Activated CD8-positive, alpha-beta memory T cell treated with anti-CD3 and anti-CD28 coated beads, Interleukin-2, amount 50 U/mL, for 24 hours (primary cell): Measurements from ENCODE around the gene CNFN.
"Not testable (repeated sequence)": the region's sequence is repeated elsewhere in the genome, so short reads cannot be mapped to it uniquely, and the experiment has no call there.

Experiments used
- DNase-seq: peaks from one replicate; pipeline ENCODE4 v3.0.0-alpha.2; 2020; ENCODE audit errors: extremely low read depth

The CNFN gene

GRCh38 chr19:42351079-42351735 lies 38.9 kb downstream of the CNFN start:
- no peak for DNase-seq

GRCh38 chr19:42350417-42350816 lies 39.7 kb downstream of the CNFN start:
- no peak for DNase-seq

GRCh38 chr19:42349378-42350107 lies 40.6 kb downstream of the CNFN start:
- no peak for DNase-seq

- DNase-seq, result no peak
These were observed 41.9 kb downstream of the CNFN start for GRCh38 chr19:42348211-42348610.

- DNase-seq, result no peak
These were observed 44.8 kb downstream of the CNFN start for GRCh38 chr19:42345191-42345812.

GRCh38 chr19:42344336-42344893 lies 45.7 kb downstream of the CNFN start:
- no peak for DNase-seq

GRCh38 chr19:42343344-42344110 lies 46.6 kb downstream of the CNFN start:
- DNase-seq, result no peak

- DNase-seq, result not testable (repeated sequence)
These were observed 50.2 kb downstream of the CNFN start for GRCh38 chr19:42339922-42340321.

GRCh38 chr19:42339126-42339860 lies 50.8 kb downstream of the CNFN start:
- DNase-seq, result not testable (repeated sequence)
